AG04450 (cell line): ENCODE data around the gene WDR81. TPM values are rescaled to one million over a fixed set of nuclear protein-coding genes. Genes with fewer than 3 reads are reported as not detected.
"Not testable (repeated sequence)": the region's sequence is repeated elsewhere in the genome, so short reads cannot be mapped to it uniquely, and the experiment has no call there.

ENCODE experiments used
- CTCF ChIA-PET: fragments of 300-600, 350-600 bp; formaldehyde crosslinking; extraction: SDS; loops from one replicate; lab custom pipeline; 2022; ENCODE audit warnings: antibody characterized with exemption, inconsistent platforms; lab: Charles Lee
- POLR2A ChIA-PET: fragments of 350-600 bp; formaldehyde crosslinking; extraction: SDS; loops from one replicate; lab custom pipeline; 2021; ENCODE audit warnings: antibody characterized with exemption, inconsistent platforms; lab: Yijun Ruan, JAX
- DNase-seq: peaks from one replicate; pipeline ENCODE4 v3.0.0-alpha.2; 2011; ENCODE audit warnings: low read depth, low spot score
- H3K27ac ChIP-seq: one replicate; pipeline ENCODE4 v1.5.1; 2012; ENCODE audit warnings: low read depth, low read length, control low read depth
- H3K27me3 ChIP-seq: one replicate; pipeline ENCODE4 v1.6.0; 2012; ENCODE audit warnings: low read length; ENCODE audit not compliant: control insufficient read depth, insufficient read depth
- H3K4me3 ChIP-seq: 2 replicates; pipeline ENCODE4 v1.5.1; 2011; ENCODE audit warnings: mild to moderate bottlenecking, low read depth, low read length, control low read depth
- H3K9me3 ChIP-seq: 2 replicates; pipeline ENCODE4 v1.5.1; 2012; ENCODE audit warnings: low read length; ENCODE audit not compliant: control insufficient read depth, insufficient read depth
- polyA plus RNA-seq: library from polyadenylated mRNA; depleted of rRNA; stranded (reverse); fragments of >200 nt; gene quantifications from 2 replicates; pipeline ENCODE4 v1.2.3, GENCODE V29; 2011
- TF ChIP-seq, protein P1 (sequence below): IDR thresholded peaks from 2 replicates; pipeline ENCODE4 v1.5.1; 2011; ENCODE audit warnings: low read depth, low read length, control low read depth, inconsistent platforms

Gene WDR81
- polyA plus RNA-seq, 1 experiment, result 2.9 TPM

DNA sequence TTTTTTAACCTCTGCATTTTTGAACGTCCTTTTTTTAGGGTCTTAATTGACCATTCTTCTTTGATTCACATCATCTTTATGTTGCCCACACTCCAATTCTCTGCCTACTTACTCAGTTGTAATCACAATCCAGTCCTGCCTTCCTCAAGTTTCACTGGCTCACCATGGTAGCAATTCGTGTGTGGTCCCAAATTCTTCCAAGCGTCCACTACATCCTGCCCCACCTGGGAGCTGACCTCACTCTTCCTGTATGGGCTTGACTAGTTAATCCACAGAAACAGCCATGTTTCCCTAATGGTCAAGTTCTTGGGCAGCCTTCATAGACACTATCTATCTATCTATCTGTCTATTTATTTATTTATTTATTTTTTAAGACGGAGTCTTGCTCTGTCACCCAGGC is 21.4 kb upstream of the WDR81 start:
- H3K27me3 ChIP-seq, result no peaks in the 10 kb centered on the region
- TF ChIP-seq, protein P1, sequence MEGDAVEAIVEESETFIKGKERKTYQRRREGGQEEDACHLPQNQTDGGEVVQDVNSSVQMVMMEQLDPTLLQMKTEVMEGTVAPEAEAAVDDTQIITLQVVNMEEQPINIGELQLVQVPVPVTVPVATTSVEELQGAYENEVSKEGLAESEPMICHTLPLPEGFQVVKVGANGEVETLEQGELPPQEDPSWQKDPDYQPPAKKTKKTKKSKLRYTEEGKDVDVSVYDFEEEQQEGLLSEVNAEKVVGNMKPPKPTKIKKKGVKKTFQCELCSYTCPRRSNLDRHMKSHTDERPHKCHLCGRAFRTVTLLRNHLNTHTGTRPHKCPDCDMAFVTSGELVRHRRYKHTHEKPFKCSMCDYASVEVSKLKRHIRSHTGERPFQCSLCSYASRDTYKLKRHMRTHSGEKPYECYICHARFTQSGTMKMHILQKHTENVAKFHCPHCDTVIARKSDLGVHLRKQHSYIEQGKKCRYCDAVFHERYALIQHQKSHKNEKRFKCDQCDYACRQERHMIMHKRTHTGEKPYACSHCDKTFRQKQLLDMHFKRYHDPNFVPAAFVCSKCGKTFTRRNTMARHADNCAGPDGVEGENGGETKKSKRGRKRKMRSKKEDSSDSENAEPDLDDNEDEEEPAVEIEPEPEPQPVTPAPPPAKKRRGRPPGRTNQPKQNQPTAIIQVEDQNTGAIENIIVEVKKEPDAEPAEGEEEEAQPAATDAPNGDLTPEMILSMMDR, result no peak
- H3K27ac ChIP-seq, result no peak overlapping the region
- CTCF ChIA-PET, result no interaction called here
- no peak for DNase-seq
- no peak overlapping the region for H3K4me3 ChIP-seq
- POLR2A ChIA-PET, result interaction anchor here (1.2 kb wide), 1 partner anchor 34 kb away, joined by 5 read pairs; no protein-coding TSS in a partner anchor
- H3K9me3 ChIP-seq, result no peaks in the 10 kb centered on the region

DNA sequence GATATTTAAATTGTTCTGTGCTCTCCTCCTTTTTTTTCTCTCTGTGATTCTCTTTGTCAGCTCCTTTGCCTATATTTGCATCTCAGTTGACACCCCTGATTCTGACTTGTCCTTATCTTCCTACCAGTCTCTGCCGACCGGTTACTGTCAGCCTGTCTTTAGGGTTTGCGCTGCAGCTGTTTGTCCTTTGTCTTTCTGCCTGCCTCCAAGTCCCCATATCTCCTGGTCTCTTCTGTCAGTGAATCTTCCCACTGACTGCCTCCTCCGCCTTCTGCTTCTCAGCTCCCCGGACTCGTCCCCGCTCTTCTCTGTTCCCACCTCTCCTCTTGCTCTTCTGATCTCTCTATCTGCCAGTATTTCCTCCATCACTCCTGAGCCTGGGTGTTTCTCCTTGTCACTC is 19.5 kb upstream of the WDR81 start:
- POLR2A ChIA-PET, result no interaction called here
- CTCF ChIA-PET, result no interaction called here

DNA sequence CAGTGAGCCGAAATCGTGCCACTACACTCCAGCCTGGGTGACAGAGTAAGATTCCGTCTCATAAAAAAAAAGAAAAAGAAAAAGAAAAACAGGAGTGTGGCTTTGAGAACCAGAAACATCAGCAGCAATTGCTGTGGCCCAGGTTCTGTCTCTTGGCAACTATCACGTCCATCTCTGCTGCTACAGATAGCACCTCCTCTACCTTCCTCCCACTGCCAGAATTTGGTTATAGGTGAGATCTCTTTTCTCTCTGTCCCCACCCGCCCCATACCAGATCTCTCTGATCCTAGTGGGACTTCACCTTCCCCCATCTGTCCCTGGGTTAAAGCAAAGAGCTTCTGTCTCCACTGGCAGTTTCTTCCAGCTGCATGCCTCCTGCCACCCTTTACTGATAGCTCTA is 17.4 kb upstream of the WDR81 start:
- Histone ChIP-seq H3K4me3 (no peak overlapping the region), H3K9me3 (no peaks in the 10 kb centered on the region), H3K27me3 (no peaks in the 10 kb centered on the region), H3K27ac (no peak overlapping the region)
- ChIA-PET POLR2A (interaction anchor here (0.9 kb wide), 1 partner anchor 9 kb away, joined by 3 read pairs; no protein-coding TSS in a partner anchor), CTCF (no interaction called here)
- TF ChIP-seq, protein P1, result no peak
- DNase-seq, result no peak

More for the DNA sequence above, 19.5 kb upstream of the WDR81 start:
- Histone ChIP-seq H3K4me3 (no peak overlapping the region), H3K27ac (no peak overlapping the region), H3K27me3 (no peaks in the 10 kb centered on the region), H3K9me3 (no peaks in the 10 kb centered on the region)
- TF ChIP-seq, protein P1, result no peak
- DNase-seq, result no peak

DNA sequence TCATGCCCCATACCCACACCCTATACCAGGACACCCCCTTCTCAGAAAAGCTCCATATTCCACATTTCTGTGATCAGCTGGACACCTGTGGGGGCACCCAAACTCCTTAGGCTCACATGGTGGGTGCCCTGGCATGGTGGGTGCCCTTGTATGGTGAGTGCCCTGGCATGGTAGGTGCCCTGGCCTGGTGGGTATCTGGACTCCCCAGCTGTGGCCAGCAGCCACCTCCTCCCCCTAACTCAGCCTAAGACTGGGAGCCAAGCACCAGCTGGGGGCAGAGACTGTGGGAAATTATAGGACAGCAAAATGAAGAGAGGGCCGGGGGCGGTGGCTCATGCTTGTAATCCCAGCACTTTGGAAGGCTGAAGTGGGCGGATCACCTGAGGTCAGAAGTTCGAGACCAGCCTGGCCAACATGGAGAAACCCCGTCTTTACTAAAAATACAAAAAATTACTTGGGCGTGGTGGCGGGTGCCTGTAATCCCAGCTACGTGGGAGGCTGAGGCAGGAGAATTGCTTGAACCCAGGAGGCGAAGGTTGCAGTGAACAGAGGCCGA is 15.6 kb upstream of the WDR81 start:
- CTCF ChIA-PET, result interaction anchor here (1.0 kb wide), 1 partner anchor 75 kb away, joined by 4 read pairs; no protein-coding TSS in a partner anchor
- H3K4me3 ChIP-seq, DNase-seq, H3K27me3 ChIP-seq, H3K9me3 ChIP-seq, H3K27ac ChIP-seq: not testable (repeated sequence)
- POLR2A ChIA-PET, result interaction anchor here (0.6 to 0.7 kb wide), 3 partner anchors 25 to 404 kb away, joined by 6 to 13 read pairs (median 8); no protein-coding TSS in a partner anchor

DNA sequence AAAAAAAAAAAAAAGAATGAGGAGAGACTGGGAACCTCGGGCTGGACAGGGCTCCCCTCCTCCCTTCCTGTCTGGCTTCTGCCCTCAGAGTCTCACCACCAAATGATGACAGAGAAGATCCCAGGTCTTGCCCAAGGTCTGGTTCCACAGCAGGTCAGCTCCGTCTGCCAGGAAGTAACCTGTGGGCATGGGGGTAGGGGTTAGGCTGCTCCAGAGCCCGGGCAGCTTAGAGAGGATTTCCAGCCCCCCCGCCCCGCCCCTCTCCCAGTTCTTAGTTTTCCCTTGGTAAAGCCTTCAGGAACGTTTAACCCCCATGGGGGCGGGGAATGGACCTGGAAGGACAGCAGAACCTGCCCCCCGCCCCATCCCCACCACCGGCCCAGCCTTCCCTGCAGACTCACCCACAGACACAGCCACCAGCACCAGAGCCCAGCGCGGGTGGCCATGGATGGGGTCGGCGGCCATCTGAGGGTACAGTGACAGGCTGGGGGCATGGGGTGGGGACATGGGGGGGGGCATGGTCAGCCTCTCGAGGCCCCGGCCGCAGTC is 15.0 kb upstream of the WDR81 start:
- DNase-seq, result no peak
- Histone ChIP-seq H3K4me3 (peak overlapping the region; percentile 66), H3K27me3 (no peaks in the 10 kb centered on the region), H3K9me3 (no peaks in the 10 kb centered on the region), H3K27ac (no peak overlapping the region)
- POLR2A ChIA-PET, result interaction anchor here (0.7 to 1.2 kb wide), 3 partner anchors 74 to 405 kb away, joined by 3 to 13 read pairs (median 6); no protein-coding TSS in a partner anchor
- TF ChIP-seq, protein P1, result no peak
- CTCF ChIA-PET, result interaction anchor here (1.0 kb wide), 1 partner anchor 74 kb away, joined by 4 read pairs; no protein-coding TSS in a partner anchor
